Measurements from ENCODE around the gene DMXL2. TPM values are rescaled to one million over a fixed set of nuclear protein-coding genes. Genes with fewer than 3 reads are reported as not detected.

DMXL2 gene
- total and polyA plus RNA-seq, 2 donors from 2014 or later, result 14.6 to 29.0 TPM

- FAIRE-seq (no peak), DNase-seq (no peak)
- no peak overlapping the region for H3K27ac ChIP-seq (ENCODE audit: low read depth in 2 of 2, low read length in 2 of 2)
- H3K4me3 ChIP-seq (ENCODE audit: low read length in 3 of 3), result no peak overlapping the region
- H3K27me3 ChIP-seq (ENCODE audit: control insufficient read depth, insufficient read depth, low read length), result no peaks in the 10 kb centered on the region
- H3K36me3 ChIP-seq (ENCODE audit: control insufficient read depth in 2 of 3, insufficient read depth in 3 of 3, low read length in 3 of 3), result no peaks in the 10 kb centered on the region
- no peak for TF ChIP-seq CTCF (IDR thresholded peaks at IDR 0.05; ENCODE audit: borderline replicate concordance, extremely low read depth, insufficient read depth)
- intact Hi-C loops (cut with DNase I), result no loop called here
- H3K9ac ChIP-seq (ENCODE audit: low read length in 3 of 3), result no peak overlapping the region
- no peaks in the 10 kb centered on the region for H3K4me1 ChIP-seq (ENCODE audit: control insufficient read depth in 2 of 3, insufficient read depth in 2 of 3, low read depth in 1 of 3, low read length in 3 of 3)
- H3K9me3 ChIP-seq (ENCODE audit: control insufficient read depth in 2 of 3, insufficient read depth in 1 of 3, low read length in 3 of 3), result no peaks in the 10 kb centered on the region
Observed at GRCh38 chr15:51634591-51635198, 12.1 kb upstream of the DMXL2 start.

- no peaks in the 10 kb centered on the region for H3K4me1 ChIP-seq (ENCODE audit: control insufficient read depth in 2 of 3, insufficient read depth in 2 of 3, low read depth in 1 of 3, low read length in 3 of 3)
- no peaks in the 10 kb centered on the region for H3K9me3 ChIP-seq (ENCODE audit: control insufficient read depth in 2 of 3, insufficient read depth in 1 of 3, low read length in 3 of 3)
- no peak for TF ChIP-seq CTCF (IDR thresholded peaks at IDR 0.05; ENCODE audit: borderline replicate concordance, extremely low read depth, insufficient read depth)
- H3K27me3 ChIP-seq (ENCODE audit: control insufficient read depth, insufficient read depth, low read length), result no peaks in the 10 kb centered on the region
- FAIRE-seq (no peak), DNase-seq (no peak)
- no peak overlapping the region for H3K4me3 ChIP-seq (ENCODE audit: low read length in 3 of 3)
- H3K9ac ChIP-seq (ENCODE audit: low read length in 3 of 3), result no peak overlapping the region
- intact Hi-C loops (cut with DNase I), result no loop called here
- no peak overlapping the region for H3K27ac ChIP-seq (ENCODE audit: low read depth in 2 of 2, low read length in 2 of 2)
- no peaks in the 10 kb centered on the region for H3K36me3 ChIP-seq (ENCODE audit: control insufficient read depth in 2 of 3, insufficient read depth in 3 of 3, low read length in 3 of 3)
Observed at GRCh38 chr15:51629612-51630011, 7.0 kb upstream of the DMXL2 start.

GRCh38 chr15:51625236-51625635 lies 2.7 kb upstream of the DMXL2 start:
- H3K4me3 ChIP-seq (ENCODE audit: low read length in 3 of 3), result no peak overlapping the region
- H3K27me3 ChIP-seq (ENCODE audit: control insufficient read depth, insufficient read depth, low read length), result no peaks in the 10 kb centered on the region
- DNase-seq (no peak), FAIRE-seq (no peak)
- no peak for TF ChIP-seq CTCF (IDR thresholded peaks at IDR 0.05; ENCODE audit: borderline replicate concordance, extremely low read depth, insufficient read depth)
- H3K27ac ChIP-seq (ENCODE audit: low read depth in 2 of 2, low read length in 2 of 2), result no peak overlapping the region
- H3K36me3 ChIP-seq (ENCODE audit: control insufficient read depth in 2 of 3, insufficient read depth in 3 of 3, low read length in 3 of 3), result no peaks in the 10 kb centered on the region
- intact Hi-C loops (cut with DNase I), result no loop called here
- no peak overlapping the region for H3K9ac ChIP-seq (ENCODE audit: low read length in 3 of 3)
- no peaks in the 10 kb centered on the region for H3K9me3 ChIP-seq (ENCODE audit: control insufficient read depth in 2 of 3, insufficient read depth in 1 of 3, low read length in 3 of 3)
- H3K4me1 ChIP-seq (ENCODE audit: control insufficient read depth in 2 of 3, insufficient read depth in 2 of 3, low read depth in 1 of 3, low read length in 3 of 3), result peaks cover 0 to 2% (median 0%) of the 10 kb centered on the region in 3 donors

GRCh38 chr15:51624022-51624421 lies 1.5 kb upstream of the DMXL2 start:
- intact Hi-C loops (cut with DNase I), result no loop called here
- Histone ChIP-seq H3K4me1 (ENCODE audit: control insufficient read depth in 2 of 3, insufficient read depth in 2 of 3, low read depth in 1 of 3, low read length in 3 of 3) (peaks cover 0 to 4% (median 0%) of the 10 kb centered on the region in 3 donors), H3K27me3 (ENCODE audit: control insufficient read depth, insufficient read depth, low read length) (no peaks in the 10 kb centered on the region), H3K4me3 (ENCODE audit: low read length in 3 of 3) (no peak overlapping the region), H3K9ac (ENCODE audit: low read length in 3 of 3) (no peak overlapping the region), H3K9me3 (ENCODE audit: control insufficient read depth in 2 of 3, insufficient read depth in 1 of 3, low read length in 3 of 3) (no peaks in the 10 kb centered on the region), H3K27ac (ENCODE audit: low read depth in 2 of 2, low read length in 2 of 2) (no peak overlapping the region), H3K36me3 (ENCODE audit: control insufficient read depth in 2 of 3, insufficient read depth in 3 of 3, low read length in 3 of 3) (no peaks in the 10 kb centered on the region)
- no peak for FAIRE-seq
- TF ChIP-seq CTCF (IDR thresholded peaks at IDR 0.05; ENCODE audit: borderline replicate concordance, extremely low read depth, insufficient read depth), result no peak
- DNase-seq, result no peak
